HG03469 (cell line): ENCODE data around the gene ECI2.
"Not testable (repeated sequence)": the region's sequence is repeated elsewhere in the genome, so short reads cannot be mapped to it uniquely, and the experiment has no call there.

ENCODE experiments used
- ATAC-seq: cut with Tn5 transposase; IDR thresholded peaks from one replicate; pipeline ENCODE4 v1.9.1; 2021; ENCODE audit warnings: mild to moderate bottlenecking, moderate library complexity, moderate number of reproducible peaks; ENCODE audit not compliant: unreplicated experiment

Gene ECI2

GRCh38 chr6:4103929-4104328, 31.4 kb downstream of the ECI2 start:
- ATAC-seq: no peak

GRCh38 chr6:4102687-4103244, 32.6 kb downstream of the ECI2 start:
- no peak for ATAC-seq

- no peak for ATAC-seq
Observed at GRCh38 chr6:4101298-4101697, 34.1 kb downstream of the ECI2 start.

GRCh38 chr6:4100655-4101054, 34.7 kb downstream of the ECI2 start:
- no peak for ATAC-seq

- no peak for ATAC-seq
Observed at GRCh38 chr6:4093288-4093687, 42.1 kb downstream of the ECI2 start.

GRCh38 chr6:4091941-4092340, 43.4 kb downstream of the ECI2 start:
- ATAC-seq: no peak

GRCh38 chr6:4090043-4090442, 45.3 kb downstream of the ECI2 start:
- ATAC-seq: not testable (repeated sequence)

GRCh38 chr6:4088704-4089103, 46.7 kb downstream of the ECI2 start:
- ATAC-seq: no peak

GRCh38 chr6:4085332-4085700, 50.1 kb downstream of the ECI2 start:
- ATAC-seq: no peak

GRCh38 chr6:4084444-4085331, 50.7 kb downstream of the ECI2 start:
- no peak for ATAC-seq

- no peak for ATAC-seq
Observed at GRCh38 chr6:4078691-4079471, 56.5 kb downstream of the ECI2 start, which contains the start of gene FAM217A. Gene FAM217A (minus strand): TSS chr6:4079137. CDS start chr6:4077414, 1,723 bp downstream.

GRCh38 chr6:4074478-4075235, 60.7 kb downstream of the ECI2 start:
- ATAC-seq: no peak

GRCh38 chr6:4071330-4071729, 64.0 kb downstream of the ECI2 start:
- ATAC-seq: no peak

GRCh38 chr6:4069199-4069598, 66.2 kb downstream of the ECI2 start:
- ATAC-seq: no peak

GRCh38 chr6:4067673-4068072, 67.7 kb downstream of the ECI2 start:
- ATAC-seq: no peak

- ATAC-seq: no peak
Observed at GRCh38 chr6:4066029-4066755, 69.2 kb downstream of the ECI2 start.
